ENCODE results near the gene IQUB. TPM values are rescaled to one million over a fixed set of nuclear protein-coding genes. Genes with fewer than 3 reads are reported as not detected.

The IQUB gene
- total RNA-seq (0.12 and 0.27 TPM in 2 replicates), polyA plus RNA-seq (0.01 and 0.07 TPM in 2 replicates), polyA minus RNA-seq (0.21 TPM in 1 of 2 replicates, not detected in the other)
- total RNA-seq (2013): 0.14 TPM

DNA sequence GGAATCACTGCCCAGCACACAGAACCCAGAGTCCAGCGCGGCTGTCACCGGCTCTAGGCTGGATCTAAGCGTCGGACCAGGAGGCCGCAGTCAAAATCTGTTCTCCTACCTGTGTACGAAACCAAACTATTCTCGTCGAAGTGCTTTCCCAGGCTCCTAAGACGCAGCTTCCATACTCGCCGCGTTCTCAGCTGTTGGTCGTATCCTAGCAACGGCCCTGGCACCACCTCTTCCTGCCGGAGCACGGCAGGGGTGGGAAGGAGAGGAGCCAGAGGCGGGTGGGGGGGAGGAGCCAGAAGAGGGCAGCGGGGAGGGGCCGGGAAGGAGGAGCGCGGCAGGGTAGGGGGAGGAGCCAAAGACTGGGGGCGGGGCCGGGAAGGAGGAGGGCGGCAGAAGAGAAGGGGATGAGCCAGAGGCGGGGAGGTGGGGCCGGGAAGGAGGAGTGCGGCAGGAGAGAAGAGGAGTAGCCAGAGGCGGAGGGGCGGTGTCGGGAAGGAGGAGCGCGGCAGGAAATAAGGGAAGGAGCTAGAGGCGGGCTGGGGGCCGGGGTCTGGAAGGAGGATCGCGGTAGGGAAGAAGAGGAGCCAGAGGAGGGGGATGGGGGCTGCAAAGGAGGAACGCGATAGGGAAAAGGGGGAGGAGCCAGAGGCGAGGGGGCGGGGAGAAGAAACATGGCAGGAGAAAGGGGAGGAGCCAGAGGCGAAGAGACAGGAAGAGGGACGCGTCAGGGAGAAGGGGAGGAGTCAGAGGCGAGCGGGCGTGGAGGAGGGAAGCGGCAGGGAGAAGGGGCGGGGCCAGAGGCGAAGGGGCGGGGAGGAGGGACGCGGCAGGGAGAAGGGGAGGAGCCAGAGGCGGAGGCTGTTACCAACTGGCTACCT lies at the start of gene IQUB:
Gene IQUB (minus strand): TSS at position 213 of the 878 bp plus-strand sequence. CDS start 22,255 bp downstream, outside the sequence.
- peaks cover 20% of the 10 kb centered on the region for H3K4me1 Mint-ChIP-seq
- H3K36me3 ChIP-seq (replicated peaks in 1 of 2; ENCODE audit: control extremely low read depth in 1 of 2, control insufficient read depth in 1 of 2, extremely low read depth in 1 of 2, insufficient read depth in 2 of 2, low read length in 1 of 2): no peaks in the 10 kb centered on the region
- peak within 1 kb of the TSS; percentile 77 for H3K9ac ChIP-seq (ENCODE audit: low read length)
- peak; percentile 82 for ATAC-seq (ENCODE audit: low read depth)
- intact Hi-C loops (cut with micrococcal nuclease): loop anchor here (1.0 kb wide), 2 partner anchors 23 to 215 kb away; partner anchors contain the start of genes NDUFA5 and WASL
- H3K27ac ChIP-seq (ENCODE audit: low read length in 2 of 2): peak within 1 kb of the TSS; percentile 41 to 69
- no peaks in the 10 kb centered on the region for H3K79me2 ChIP-seq (ENCODE audit: control insufficient read depth, insufficient read depth, low read length)
- peak within 1 kb of the TSS; percentile 73 for H2AFZ ChIP-seq (ENCODE audit: insufficient read depth, low read depth, low read length, poor library complexity, severe bottlenecking)
- TF ChIP-seq EZH2 (IDR thresholded peaks at IDR 0.05; ENCODE audit: borderline replicate concordance, insufficient read depth, low read depth, low read length, poor library complexity, severe bottlenecking): no peak
- TF ChIP-seq, protein P1, sequence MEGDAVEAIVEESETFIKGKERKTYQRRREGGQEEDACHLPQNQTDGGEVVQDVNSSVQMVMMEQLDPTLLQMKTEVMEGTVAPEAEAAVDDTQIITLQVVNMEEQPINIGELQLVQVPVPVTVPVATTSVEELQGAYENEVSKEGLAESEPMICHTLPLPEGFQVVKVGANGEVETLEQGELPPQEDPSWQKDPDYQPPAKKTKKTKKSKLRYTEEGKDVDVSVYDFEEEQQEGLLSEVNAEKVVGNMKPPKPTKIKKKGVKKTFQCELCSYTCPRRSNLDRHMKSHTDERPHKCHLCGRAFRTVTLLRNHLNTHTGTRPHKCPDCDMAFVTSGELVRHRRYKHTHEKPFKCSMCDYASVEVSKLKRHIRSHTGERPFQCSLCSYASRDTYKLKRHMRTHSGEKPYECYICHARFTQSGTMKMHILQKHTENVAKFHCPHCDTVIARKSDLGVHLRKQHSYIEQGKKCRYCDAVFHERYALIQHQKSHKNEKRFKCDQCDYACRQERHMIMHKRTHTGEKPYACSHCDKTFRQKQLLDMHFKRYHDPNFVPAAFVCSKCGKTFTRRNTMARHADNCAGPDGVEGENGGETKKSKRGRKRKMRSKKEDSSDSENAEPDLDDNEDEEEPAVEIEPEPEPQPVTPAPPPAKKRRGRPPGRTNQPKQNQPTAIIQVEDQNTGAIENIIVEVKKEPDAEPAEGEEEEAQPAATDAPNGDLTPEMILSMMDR (IDR thresholded peaks at IDR 0.05): no peak
- peaks cover 13 to 19% of the 10 kb centered on the region in 2 donors for H3K4me1 ChIP-seq (ENCODE audit: control insufficient read depth in 2 of 2, insufficient read depth in 2 of 2, low read length in 2 of 2)
- peak within 1 kb of the TSS; percentile 5 for H3K27ac Mint-ChIP-seq
- POLR2A ChIA-PET: interaction anchor here (1.7 kb wide), 1 partner anchor 23 kb away, joined by 8 read pairs; the partner anchor contains the start of gene NDUFA5
- peaks cover 0 to 3% (median 0%) of the 10 kb centered on the region in 3 donors for H3K9me3 ChIP-seq (ENCODE audit: control extremely low read depth in 1 of 3, control insufficient read depth in 2 of 3, insufficient read depth in 1 of 3, low read length in 2 of 3)
- CTCF ChIA-PET: interaction anchor here (0.7 to 3.0 kb wide), 5 partner anchors 13 to 191 kb away, joined by 3 to 19 read pairs (median 6); partner anchors contain the start of gene NDUFA5
- peak within 1 kb of the TSS; percentile 79 for H3K4me2 ChIP-seq (replicated peaks; ENCODE audit: low read depth, low read length, poor library complexity, severe bottlenecking)
- peaks cover 8% of the 10 kb centered on the region for H3K27me3 Mint-ChIP-seq
- H3K27me3 ChIP-seq (replicated peaks in 1 of 4; ENCODE audit: control extremely low read depth in 1 of 4, control insufficient read depth in 3 of 4, insufficient read depth in 4 of 4, low read length in 3 of 4): peaks cover 0 to 8% (median 3%) of the 10 kb centered on the region in 4 experiments
- H3K4me3 Mint-ChIP-seq: peak within 1 kb of the TSS; percentile 93
- H3K9me3 Mint-ChIP-seq (ENCODE audit: insufficient read depth): no peaks in the 10 kb centered on the region
- no peaks in the 10 kb centered on the region for H4K20me1 ChIP-seq (ENCODE audit: control insufficient read depth, insufficient read depth, low read length, poor library complexity, severe bottlenecking)
- DNase-seq: peak; percentile 92
- peak within 1 kb of the TSS; percentile 67 to 81 (median 71) for H3K4me3 ChIP-seq (ENCODE audit: control extremely low read depth in 1 of 5, extremely low read depth in 1 of 5, insufficient read depth in 1 of 5, low read depth in 2 of 5, low read length in 4 of 5)
- under 1% methylated on average over 44 of the region's 54 CpGs for WGBS (ENCODE audit: insufficient coverage)

All from B cell (primary cell).